ENCODE data around the gene ROCK2. TPM values are rescaled to one million over a fixed set of nuclear protein-coding genes. Genes with fewer than 3 reads are reported as not detected.

Gene ROCK2
- total RNA-seq, 1 experiment from 2014 or later: 25.9 TPM

GRCh38 chr2:11146076-11146475 lies 198.4 kb downstream of the ROCK2 start (continued):
- TF ChIP-seq ZNF425 (CRISPR knock-in tag; conservative IDR thresholded peaks at IDR 0.05): no peak
- TF ChIP-seq MXD4 (CRISPR knock-in tag; IDR thresholded peaks at IDR 0.05; ENCODE audit: borderline replicate concordance): no peak
- no peak for TF ChIP-seq HMGXB4 (CRISPR knock-in tag; IDR thresholded peaks at IDR 0.05)
- TF ChIP-seq ZSCAN18 (CRISPR knock-in tag; IDR thresholded peaks at IDR 0.05): no peak
- TF ChIP-seq ZNF281 (CRISPR knock-in tag; IDR thresholded peaks at IDR 0.05): no peak
- no peak for TF ChIP-seq ATF1 (CRISPR knock-in tag; IDR thresholded peaks at IDR 0.05)
- TF ChIP-seq NFATC4 (CRISPR knock-in tag; IDR thresholded peaks at IDR 0.05): no peak
- TF ChIP-seq ZNF232 (CRISPR knock-in tag; IDR thresholded peaks at IDR 0.05): no peak
- TF ChIP-seq ZNF138 (CRISPR knock-in tag; conservative IDR thresholded peaks at IDR 0.05): no peak

GRCh38 chr2:11145350-11145749 lies 199.1 kb downstream of the ROCK2 start:
- no peak for TF ChIP-seq CBFB (CRISPR knock-in tag; IDR thresholded peaks at IDR 0.05; ENCODE audit: low read depth)
- no peak for TF ChIP-seq E2F1 (CRISPR knock-in tag; IDR thresholded peaks at IDR 0.05)
- TF ChIP-seq IRF1 (CRISPR knock-in tag; IDR thresholded peaks at IDR 0.05): no peak
- TF ChIP-seq ERG (CRISPR knock-in tag; IDR thresholded peaks at IDR 0.05): no peak
- Mint-ChIP-seq H3K27ac (no peak overlapping the region), H3K27me3 (ENCODE audit: low read depth) (no peaks in the 10 kb centered on the region), H3K9me3 (peaks cover 17% of the 10 kb centered on the region), H3K4me1 (no peaks in the 10 kb centered on the region), H3K36me3 (no peaks in the 10 kb centered on the region), H3K4me3 (no peak overlapping the region)
- POLR2A ChIA-PET: no interaction called here
- ATAC-seq (no peak), DNase-seq (ENCODE audit: low spot score) (no peak)
- CTCF ChIA-PET: interaction anchor here (1.8 to 1.9 kb wide), 2 partner anchors 12 to 301 kb away, joined by 7 read pairs; a partner anchor contains a TSS

Data from WTC11 (cell line).